Type B pancreatic cell (in vitro differentiated cells): Measurements from ENCODE around the gene WNT7A. TPM values are rescaled to one million over a fixed set of nuclear protein-coding genes. Genes with fewer than 3 reads are reported as not detected.

ENCODE experiments used
- DNase-seq: peaks from one replicate; pipeline ENCODE4 v3.0.0; 2021; ENCODE audit warnings: mixed read lengths; ENCODE audit not compliant: unreplicated experiment; ENCODE audit errors: extremely low spot score
- H3K27ac Mint-ChIP-seq: 2 replicates; pipeline ENCODE4 v1.8.0; 2021; ENCODE audit warnings: mild to moderate bottlenecking, mixed read lengths
- H3K27me3 Mint-ChIP-seq: 2 replicates; pipeline ENCODE4 v1.8.0; 2021; ENCODE audit warnings: mixed read lengths
- H3K36me3 Mint-ChIP-seq: 2 replicates; pipeline ENCODE4 v1.8.0; 2021; ENCODE audit warnings: mixed read lengths
- H3K4me1 Mint-ChIP-seq: one replicate; pipeline ENCODE4 v1.8.0; 2021; ENCODE audit warnings: mixed read lengths; ENCODE audit not compliant: unreplicated experiment
- H3K4me3 Mint-ChIP-seq: 2 replicates; pipeline ENCODE4 v1.8.0; 2021; ENCODE audit warnings: mild to moderate bottlenecking, mixed read lengths
- H3K9me3 Mint-ChIP-seq: 2 replicates; pipeline ENCODE4 v1.8.0; 2021; ENCODE audit warnings: mixed read lengths
- total RNA-seq: library from RNA; stranded (reverse); gene quantifications from 2 replicates; pipeline ENCODE4 v1.2.1, GENCODE V29; 2021; ENCODE audit warnings: low replicate concordance
- TF ChIP-seq, protein P1 (sequence below): fragments of 200-600 bp; sonication (generic); conservative IDR thresholded peaks from 2 replicates; pipeline ENCODE4 v1.5.0; 2021; ENCODE audit warnings: antibody characterized with exemption, mild to moderate bottlenecking

WNT7A gene
- total RNA-seq, 1 donor from 2014 or later, result 3.4 TPM

DNA sequence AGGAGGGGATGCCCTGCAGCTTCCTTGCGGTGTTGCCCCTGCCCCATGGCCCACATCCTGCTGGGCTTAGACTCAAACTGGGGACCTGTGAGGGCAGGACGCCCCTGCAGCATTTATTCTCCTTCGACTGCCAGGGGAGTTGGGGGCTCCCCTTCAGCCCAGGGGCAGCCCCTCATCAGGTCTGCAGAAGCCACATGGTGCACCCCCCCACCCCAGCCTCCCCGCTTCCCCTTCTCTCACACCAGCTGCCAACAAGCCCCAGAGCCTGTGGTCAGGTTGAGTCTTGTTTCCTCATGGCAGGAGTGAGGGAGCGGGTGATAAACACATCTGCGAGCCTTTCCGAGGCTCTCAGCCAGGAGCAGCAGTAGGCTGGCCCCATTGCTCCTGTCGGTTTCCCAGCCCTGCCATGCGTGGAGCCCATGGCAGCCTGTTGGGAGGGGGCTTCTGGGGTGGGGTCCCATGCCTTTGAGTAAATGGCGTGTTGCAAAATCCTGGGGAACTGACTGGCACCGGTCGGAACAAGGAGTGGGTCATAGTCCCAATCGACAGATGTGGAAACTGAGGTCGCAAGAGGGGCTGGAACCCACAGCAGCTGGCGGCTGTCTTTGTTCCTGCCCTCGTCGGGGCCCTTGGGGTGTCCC lies 27.8 kb downstream of the WNT7A start:
- no peaks in the 10 kb centered on the region for H3K9me3 Mint-ChIP-seq
- DNase-seq, result no peak
- no peak overlapping the region for H3K27ac Mint-ChIP-seq
- H3K4me3 Mint-ChIP-seq, result no peak overlapping the region
- peaks cover 6% of the 10 kb centered on the region for H3K4me1 Mint-ChIP-seq
- H3K36me3 Mint-ChIP-seq, result no peaks in the 10 kb centered on the region
- TF ChIP-seq, protein P1, sequence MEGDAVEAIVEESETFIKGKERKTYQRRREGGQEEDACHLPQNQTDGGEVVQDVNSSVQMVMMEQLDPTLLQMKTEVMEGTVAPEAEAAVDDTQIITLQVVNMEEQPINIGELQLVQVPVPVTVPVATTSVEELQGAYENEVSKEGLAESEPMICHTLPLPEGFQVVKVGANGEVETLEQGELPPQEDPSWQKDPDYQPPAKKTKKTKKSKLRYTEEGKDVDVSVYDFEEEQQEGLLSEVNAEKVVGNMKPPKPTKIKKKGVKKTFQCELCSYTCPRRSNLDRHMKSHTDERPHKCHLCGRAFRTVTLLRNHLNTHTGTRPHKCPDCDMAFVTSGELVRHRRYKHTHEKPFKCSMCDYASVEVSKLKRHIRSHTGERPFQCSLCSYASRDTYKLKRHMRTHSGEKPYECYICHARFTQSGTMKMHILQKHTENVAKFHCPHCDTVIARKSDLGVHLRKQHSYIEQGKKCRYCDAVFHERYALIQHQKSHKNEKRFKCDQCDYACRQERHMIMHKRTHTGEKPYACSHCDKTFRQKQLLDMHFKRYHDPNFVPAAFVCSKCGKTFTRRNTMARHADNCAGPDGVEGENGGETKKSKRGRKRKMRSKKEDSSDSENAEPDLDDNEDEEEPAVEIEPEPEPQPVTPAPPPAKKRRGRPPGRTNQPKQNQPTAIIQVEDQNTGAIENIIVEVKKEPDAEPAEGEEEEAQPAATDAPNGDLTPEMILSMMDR, result no peak
- peaks cover 7% of the 10 kb centered on the region for H3K27me3 Mint-ChIP-seq

DNA sequence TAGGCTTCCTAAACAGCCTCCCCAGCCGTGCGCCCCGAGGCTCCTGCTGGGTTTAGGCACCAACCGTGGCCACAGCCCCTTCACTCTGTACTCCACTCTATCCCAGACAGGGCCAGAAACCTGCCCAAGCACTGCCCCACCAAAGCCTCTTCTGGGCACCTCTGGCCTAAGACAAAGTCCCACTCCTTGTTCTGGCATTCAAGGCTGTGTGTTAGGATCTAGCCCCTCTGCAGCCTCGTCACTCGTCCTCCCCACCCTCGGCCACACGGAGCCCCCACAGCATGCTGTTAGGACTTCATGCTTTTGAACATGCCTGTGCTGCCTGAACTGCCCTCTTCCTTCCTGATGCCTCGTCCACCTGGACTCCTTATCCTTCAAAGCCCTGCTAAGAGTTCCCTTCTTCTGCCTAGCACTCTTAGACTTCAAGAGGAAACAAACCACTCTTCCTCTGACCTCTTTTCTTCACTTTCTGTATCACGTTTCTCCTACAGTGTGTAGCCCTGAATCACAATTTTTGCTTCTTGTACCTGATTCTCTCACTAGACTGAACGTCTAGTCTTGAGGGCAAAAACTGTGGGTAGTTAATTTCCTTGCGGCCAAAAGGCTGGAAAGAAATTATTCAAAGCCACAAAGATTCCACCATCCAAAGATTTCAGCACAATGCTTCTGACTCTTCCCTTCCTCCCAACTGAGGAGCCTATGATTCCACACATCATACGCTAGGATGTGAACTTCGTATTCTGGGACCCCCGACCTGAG lies 28.6 kb downstream of the WNT7A start:
- DNase-seq, result no peak
- H3K36me3 Mint-ChIP-seq, result no peaks in the 10 kb centered on the region
- TF ChIP-seq, protein P1, result no peak
- H3K27ac Mint-ChIP-seq, result peak overlapping the region; percentile 79
- H3K4me1 Mint-ChIP-seq, result peaks cover 6% of the 10 kb centered on the region
- H3K27me3 Mint-ChIP-seq, result no peaks in the 10 kb centered on the region
- no peak overlapping the region for H3K4me3 Mint-ChIP-seq
- no peaks in the 10 kb centered on the region for H3K9me3 Mint-ChIP-seq

DNA sequence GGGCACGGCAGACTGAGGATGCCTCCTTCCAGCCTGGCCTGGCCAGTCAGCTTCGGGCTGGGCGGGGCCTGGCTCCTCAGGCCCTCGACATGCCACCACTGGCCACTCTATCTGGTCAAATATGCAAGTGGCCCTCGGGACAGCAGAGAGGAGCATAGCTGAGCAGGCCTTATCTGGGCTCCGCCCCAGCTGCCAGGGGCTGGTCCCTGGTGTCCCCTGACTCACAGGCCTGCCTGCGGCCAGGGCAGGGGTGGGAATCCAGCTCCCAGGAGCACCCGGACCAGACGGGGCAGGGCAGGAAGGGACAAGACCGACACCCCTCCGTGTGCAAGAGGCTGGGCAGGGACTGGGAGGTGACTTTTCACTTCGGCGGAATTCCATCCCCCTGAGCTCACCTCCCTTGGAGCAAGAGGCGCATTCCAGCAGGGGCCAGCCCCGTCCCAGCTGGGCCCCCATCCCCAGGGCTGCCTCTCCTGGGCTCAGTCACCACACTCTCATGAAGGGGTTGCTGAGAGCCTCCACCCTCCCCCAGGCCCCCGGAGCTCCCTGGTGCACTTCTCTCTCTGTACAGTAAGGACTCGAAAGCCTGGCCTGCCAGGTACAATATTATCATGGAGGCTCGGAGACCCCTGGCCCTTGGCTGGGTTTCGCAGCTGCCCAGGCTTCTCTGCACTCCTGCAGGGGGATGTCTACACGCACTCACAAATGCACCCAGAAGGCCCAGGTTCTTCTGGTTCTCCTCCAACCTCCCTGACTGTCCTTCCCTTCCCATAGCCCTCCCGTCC lies 29.5 kb downstream of the WNT7A start:
- Mint-ChIP-seq H3K36me3 (no peaks in the 10 kb centered on the region), H3K4me3 (no peak overlapping the region), H3K27ac (peak overlapping the region; percentile 79), H3K27me3 (no peaks in the 10 kb centered on the region), H3K4me1 (peaks cover 6% of the 10 kb centered on the region), H3K9me3 (no peaks in the 10 kb centered on the region)
- TF ChIP-seq, protein P1, result no peak
- no peak for DNase-seq

DNA sequence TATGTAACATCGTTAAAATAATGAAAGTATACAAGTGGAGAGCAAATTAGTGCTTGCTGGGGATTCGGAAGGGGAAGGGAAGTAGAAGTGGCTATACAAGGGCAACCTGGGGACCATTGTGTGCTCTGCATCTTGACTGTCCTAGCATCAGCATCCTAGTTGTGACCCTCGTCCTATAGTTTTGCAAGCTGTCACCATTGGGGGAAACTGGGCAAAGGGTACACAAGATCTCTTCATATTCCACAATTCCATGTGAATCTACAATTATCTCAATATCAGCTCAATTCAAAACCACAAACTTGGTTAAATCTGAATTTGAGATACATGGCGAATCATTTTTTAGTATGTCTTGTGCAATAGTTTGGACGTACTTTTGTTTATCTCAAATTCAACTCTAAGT lies 30.9 kb downstream of the WNT7A start:
- H3K4me1 Mint-ChIP-seq, result peaks cover 6% of the 10 kb centered on the region
- H3K9me3 Mint-ChIP-seq, result no peaks in the 10 kb centered on the region
- no peaks in the 10 kb centered on the region for H3K27me3 Mint-ChIP-seq
- H3K36me3 Mint-ChIP-seq, result no peaks in the 10 kb centered on the region
- no peak overlapping the region for H3K4me3 Mint-ChIP-seq
- no peak for DNase-seq
- TF ChIP-seq, protein P1, result no peak
- H3K27ac Mint-ChIP-seq, result peak overlapping the region; percentile 57

DNA sequence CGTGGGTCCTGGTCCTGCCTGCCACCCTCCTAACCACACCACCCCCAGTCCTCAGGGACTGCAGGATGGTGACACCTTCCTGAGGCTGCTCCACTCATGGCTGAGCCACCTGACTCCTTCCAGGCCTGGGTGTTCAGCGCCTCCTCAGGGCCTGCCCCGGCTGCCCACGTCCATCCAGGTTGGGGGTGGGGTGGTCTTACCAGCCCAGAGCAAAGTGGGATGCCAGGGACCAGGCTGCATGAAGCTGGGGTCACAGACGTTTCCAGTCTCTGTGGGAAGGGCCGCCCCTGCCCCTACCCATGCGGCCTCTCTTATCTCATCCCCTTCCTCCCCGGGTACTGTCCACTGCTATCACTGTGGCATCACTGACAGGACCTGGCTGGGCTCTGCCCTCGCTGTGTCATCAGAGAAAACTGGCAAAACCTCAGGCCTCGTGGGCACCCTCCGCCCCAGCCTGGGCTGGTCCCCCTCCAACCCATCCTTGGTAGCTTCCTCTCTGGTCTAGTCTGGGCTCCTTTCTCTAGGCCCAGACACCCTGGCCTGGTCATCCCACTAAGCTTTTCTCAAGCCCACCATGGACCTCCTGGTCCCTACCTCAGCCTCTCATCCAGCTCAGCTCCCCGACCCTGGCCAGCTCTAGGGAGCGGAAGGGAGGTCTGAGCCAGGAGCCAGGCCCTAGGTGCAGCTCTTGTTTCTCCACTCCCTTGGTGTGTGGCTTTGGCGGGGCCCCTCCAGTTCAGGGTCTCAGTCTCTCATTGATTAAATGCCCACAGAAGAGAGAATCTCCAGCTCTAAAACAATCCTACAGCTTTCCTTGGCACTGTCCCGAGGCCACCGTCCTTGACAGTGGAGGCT lies 32.9 kb downstream of the WNT7A start:
- no peaks in the 10 kb centered on the region for H3K36me3 Mint-ChIP-seq
- no peaks in the 10 kb centered on the region for H3K27me3 Mint-ChIP-seq
- no peak overlapping the region for H3K27ac Mint-ChIP-seq
- TF ChIP-seq, protein P1, result no peak
- H3K4me3 Mint-ChIP-seq, result no peak overlapping the region
- peaks cover 6% of the 10 kb centered on the region for H3K4me1 Mint-ChIP-seq
- DNase-seq, result no peak
- no peaks in the 10 kb centered on the region for H3K9me3 Mint-ChIP-seq
